HEK293 (cell line): Measurements from ENCODE around the gene NID1.

ENCODE experiments used
- CTCF ChIA-PET: fragments of 350-600 bp; formaldehyde crosslinking; extraction: SDS; loops from one replicate; lab custom pipeline; 2021; ENCODE audit warnings: antibody characterized with exemption; lab: Yijun Ruan, JAX
- POLR2A ChIA-PET: fragments of 300-600 bp; formaldehyde crosslinking; extraction: SDS; loops from one replicate; lab custom pipeline; 2020; ENCODE audit warnings: antibody characterized with exemption, inconsistent platforms; lab: Yijun Ruan, JAX
- H3K27ac ChIP-seq: fragments of 200-500 bp; sonication (Bioruptor generic); 2 replicates; pipeline ENCODE4 v1.5.1; 2014; ENCODE audit warnings: low read depth, low read length, control low read depth, inconsistent platforms; ENCODE audit errors: extremely low read depth
- H3K36me3 ChIP-seq, 2 experiments: fragments of 200-500 bp in 1 of 2; sonication (Bioruptor generic) in 1 of 2; 1 replicate in 1 of 2; 2 replicates in 1 of 2; pipeline ENCODE4 v1.5.1; 2014 to 2017; ENCODE audit warnings: inconsistent platforms in 2 of 2, low read length in 2 of 2; ENCODE audit not compliant: control insufficient read depth in 2 of 2, insufficient read depth in 1 of 2
- H3K4me1 ChIP-seq: fragments of 200-500 bp; sonication (Bioruptor generic); 2 replicates; pipeline ENCODE4 v1.5.1; 2014; ENCODE audit warnings: mild to moderate bottlenecking, low read length, inconsistent platforms; ENCODE audit not compliant: control insufficient read depth, insufficient read depth
- H3K4me3 ChIP-seq: 2 replicates; pipeline ENCODE4 v1.5.1; 2011; ENCODE audit warnings: low read depth, mild to moderate bottlenecking, control low read depth, low read length, moderate library complexity
- H3K9me3 ChIP-seq: fragments of 200-500 bp; sonication (Bioruptor generic); 2 replicates; pipeline ENCODE4 v1.5.1; 2014; ENCODE audit warnings: low read depth, low read length, inconsistent platforms; ENCODE audit not compliant: control insufficient read depth, insufficient read depth
- CTCF ChIP-seq: fragments of 450-650 bp; formaldehyde crosslinking; IDR thresholded peaks from 2 replicates; pipeline ENCODE4 v1.5.1; 2016; ENCODE audit warnings: missing biosample characterization, missing genetic modification characterization
- MZF1 ChIP-seq: fragments of 450-650 bp; formaldehyde crosslinking; IDR thresholded peaks from 2 replicates; pipeline ENCODE4 v1.5.1; 2017; ENCODE audit warnings: missing biosample characterization, missing genetic modification characterization, borderline replicate concordance
- OSR2 ChIP-seq: fragments of 450-650 bp; formaldehyde crosslinking; IDR thresholded peaks from 2 replicates; pipeline ENCODE4 v1.5.1; 2016; ENCODE audit warnings: missing biosample characterization, missing genetic modification characterization
- WT1 ChIP-seq: fragments of 450-650 bp; formaldehyde crosslinking; IDR thresholded peaks from 2 replicates; pipeline ENCODE4 v1.5.1; 2016; ENCODE audit warnings: missing biosample characterization, missing genetic modification characterization
- ZBTB1 ChIP-seq: fragments of 450-650 bp; formaldehyde crosslinking; IDR thresholded peaks from 2 replicates; pipeline ENCODE4 v1.5.1; 2016; ENCODE audit warnings: missing biosample characterization, missing genetic modification characterization
- ZBTB48 ChIP-seq: fragments of 450-650 bp; formaldehyde crosslinking; IDR thresholded peaks from 2 replicates; pipeline ENCODE4 v1.5.1; 2016; ENCODE audit warnings: missing biosample characterization, missing genetic modification characterization
- ZBTB49 ChIP-seq: fragments of 450-650 bp; formaldehyde crosslinking; IDR thresholded peaks from 2 replicates; pipeline ENCODE4 v1.5.1; 2016; ENCODE audit warnings: missing biosample characterization, missing genetic modification characterization, low read depth
- ZFP3 ChIP-seq: fragments of 450-650 bp; formaldehyde crosslinking; IDR thresholded peaks from 2 replicates; pipeline ENCODE4 v1.5.1; 2016; ENCODE audit warnings: low read depth, missing biosample characterization, missing genetic modification characterization
- ZFP41 ChIP-seq: fragments of 450-650 bp; formaldehyde crosslinking; IDR thresholded peaks from 2 replicates; pipeline ENCODE4 v1.5.1; 2016; ENCODE audit warnings: missing biosample characterization, missing genetic modification characterization, borderline replicate concordance
- ZNF155 ChIP-seq: fragments of 450-650 bp; formaldehyde crosslinking; IDR thresholded peaks from 2 replicates; pipeline ENCODE4 v1.5.1; 2016; ENCODE audit warnings: missing biosample characterization, missing genetic modification characterization
- ZNF2 ChIP-seq: fragments of 450-650 bp; formaldehyde crosslinking; IDR thresholded peaks from 2 replicates; pipeline ENCODE4 v1.5.1; 2016; ENCODE audit warnings: missing biosample characterization, missing genetic modification characterization
- ZNF239 ChIP-seq: fragments of 450-650 bp; formaldehyde crosslinking; IDR thresholded peaks from 2 replicates; pipeline ENCODE4 v1.5.1; 2016; ENCODE audit warnings: missing biosample characterization, missing genetic modification characterization
- ZNF302 ChIP-seq: fragments of 450-650 bp; formaldehyde crosslinking; IDR thresholded peaks from 2 replicates; pipeline ENCODE4 v1.5.1; 2016; ENCODE audit warnings: missing biosample characterization, missing genetic modification characterization, low read depth
- ZNF354C ChIP-seq: fragments of 450-650 bp; formaldehyde crosslinking; IDR thresholded peaks from 2 replicates; pipeline ENCODE4 v1.5.1; 2016; ENCODE audit warnings: missing biosample characterization, missing genetic modification characterization, low read depth, borderline replicate concordance
- ZNF362 ChIP-seq: fragments of 450-650 bp; formaldehyde crosslinking; IDR thresholded peaks from 2 replicates; pipeline ENCODE4 v1.5.1; 2016; ENCODE audit warnings: missing biosample characterization, missing genetic modification characterization
- ZNF366 ChIP-seq: fragments of 450-650 bp; formaldehyde crosslinking; conservative IDR thresholded peaks from 2 replicates; pipeline ENCODE4 v1.5.1; 2016; ENCODE audit warnings: missing biosample characterization, missing genetic modification characterization
- ZNF394 ChIP-seq: fragments of 450-650 bp; formaldehyde crosslinking; IDR thresholded peaks from 2 replicates; pipeline ENCODE4 v1.5.1; 2016; ENCODE audit warnings: missing biosample characterization, missing genetic modification characterization, mild to moderate bottlenecking, moderate library complexity, borderline replicate concordance
- ZNF510 ChIP-seq: fragments of 450-650 bp; formaldehyde crosslinking; IDR thresholded peaks from 2 replicates; pipeline ENCODE4 v1.5.1; 2018; ENCODE audit warnings: mild to moderate bottlenecking, missing genetic modification characterization, missing biosample characterization; ENCODE audit not compliant: insufficient replicate concordance
- ZNF529 ChIP-seq: fragments of 450-650 bp; formaldehyde crosslinking; IDR thresholded peaks from 2 replicates; pipeline ENCODE4 v1.5.1; 2017; ENCODE audit warnings: missing genetic modification characterization, missing biosample characterization; ENCODE audit not compliant: insufficient replicate concordance
- ZNF530 ChIP-seq: fragments of 450-650 bp; formaldehyde crosslinking; IDR thresholded peaks from 2 replicates; pipeline ENCODE4 v1.5.1; 2016; ENCODE audit warnings: low read depth, missing biosample characterization, missing genetic modification characterization
- ZNF555 ChIP-seq: fragments of 450-650 bp; formaldehyde crosslinking; conservative IDR thresholded peaks from 2 replicates; pipeline ENCODE4 v1.5.1; 2017; ENCODE audit warnings: missing biosample characterization, mild to moderate bottlenecking, missing genetic modification characterization, inconsistent platforms
- ZNF600 ChIP-seq: fragments of 450-650 bp; formaldehyde crosslinking; IDR thresholded peaks from 2 replicates; pipeline ENCODE4 v1.5.1; 2016; ENCODE audit warnings: missing biosample characterization, missing genetic modification characterization
- ZNF626 ChIP-seq: fragments of 450-650 bp; sonication (Bioruptor Pico); formaldehyde crosslinking; IDR thresholded peaks from 2 replicates; pipeline ENCODE4 v1.5.1; 2018; ENCODE audit warnings: missing biosample characterization, missing genetic modification characterization, inconsistent platforms
- ZNF692 ChIP-seq: fragments of 450-650 bp; formaldehyde crosslinking; IDR thresholded peaks from 2 replicates; pipeline ENCODE4 v1.5.1; 2016; ENCODE audit warnings: missing biosample characterization, missing genetic modification characterization
- ZNF830 ChIP-seq: fragments of 450-650 bp; IDR thresholded peaks from 2 replicates; pipeline ENCODE4 v1.5.0; 2018; ENCODE audit warnings: missing biosample characterization, missing genetic modification characterization, low read depth, mild to moderate bottlenecking, moderate library complexity
- TF ChIP-seq, protein P1 (sequence below): fragments of 450-650 bp; formaldehyde crosslinking; IDR thresholded peaks from 2 replicates; pipeline ENCODE4 v1.5.1; 2016; ENCODE audit warnings: missing biosample characterization, missing genetic modification characterization
- TF ChIP-seq, protein P2 (sequence below): fragments of 450-650 bp; formaldehyde crosslinking; IDR thresholded peaks from 2 replicates; pipeline ENCODE4 v1.5.1; 2016; ENCODE audit warnings: missing biosample characterization, missing genetic modification characterization

The NID1 gene

GRCh38 chr1:236083650-236084385 lies 18.9 kb upstream of the NID1 start:
- Histone ChIP-seq H3K36me3 (no peaks in the 10 kb centered on the region), H3K9me3 (no peaks in the 10 kb centered on the region), H3K4me3 (no peak overlapping the region), H3K27ac (no peak overlapping the region), H3K4me1 (no peaks in the 10 kb centered on the region)
- ChIA-PET CTCF (no interaction called here), POLR2A (no interaction called here)
- TF ChIP-seq ZNF600 (tag by site-specific recombination) (0 out of 2 replicates have a peak, but pooled peaks have one; percentile 35), ZNF155 (tag by site-specific recombination) (no peak), ZNF626 (no peak), ZNF362 (tag by site-specific recombination) (no peak), ZNF530 (tag by site-specific recombination) (no peak), ZFP41 (tag by site-specific recombination) (no peak), ZNF302 (tag by site-specific recombination) (no peak), ZNF555 (tag by site-specific recombination) (no peak), ZNF394 (tag by site-specific recombination) (no peak), ZNF366 (tag by site-specific recombination) (0 out of 2 replicates have a peak, but pooled peaks have one; percentile 50), ZFP3 (tag by site-specific recombination) (no peak), ZBTB48 (tag by site-specific recombination) (no peak), ZNF2 (tag by site-specific recombination) (no peak), ZNF510 (no peak), ZNF830 (no peak), ZNF529 (no peak), ZNF692 (tag by site-specific recombination) (no peak), CTCF (tag by site-specific recombination) (no peak), ZBTB1 (tag by site-specific recombination) (no peak), ZNF239 (tag by site-specific recombination) (no peak), MZF1 (tag by site-specific recombination) (no peak), ZBTB49 (tag by site-specific recombination) (no peak), WT1 (0 out of 2 replicates have a peak, but pooled peaks have one; percentile 12), ZNF354C (tag by site-specific recombination) (no peak), OSR2 (tag by site-specific recombination) (no peak)
- TF ChIP-seq, protein P1, sequence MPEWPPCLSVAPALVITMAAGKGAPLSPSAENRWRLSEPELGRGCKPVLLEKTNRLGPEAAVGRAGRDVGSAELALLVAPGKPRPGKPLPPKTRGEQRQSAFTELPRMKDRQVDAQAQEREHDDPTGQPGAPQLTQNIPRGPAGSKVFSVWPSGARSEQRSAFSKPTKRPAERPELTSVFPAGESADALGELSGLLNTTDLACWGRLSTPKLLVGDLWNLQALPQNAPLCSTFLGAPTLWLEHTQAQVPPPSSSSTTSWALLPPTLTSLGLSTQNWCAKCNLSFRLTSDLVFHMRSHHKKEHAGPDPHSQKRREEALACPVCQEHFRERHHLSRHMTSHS (tag by site-specific recombination) = no peak
- TF ChIP-seq, protein P2, sequence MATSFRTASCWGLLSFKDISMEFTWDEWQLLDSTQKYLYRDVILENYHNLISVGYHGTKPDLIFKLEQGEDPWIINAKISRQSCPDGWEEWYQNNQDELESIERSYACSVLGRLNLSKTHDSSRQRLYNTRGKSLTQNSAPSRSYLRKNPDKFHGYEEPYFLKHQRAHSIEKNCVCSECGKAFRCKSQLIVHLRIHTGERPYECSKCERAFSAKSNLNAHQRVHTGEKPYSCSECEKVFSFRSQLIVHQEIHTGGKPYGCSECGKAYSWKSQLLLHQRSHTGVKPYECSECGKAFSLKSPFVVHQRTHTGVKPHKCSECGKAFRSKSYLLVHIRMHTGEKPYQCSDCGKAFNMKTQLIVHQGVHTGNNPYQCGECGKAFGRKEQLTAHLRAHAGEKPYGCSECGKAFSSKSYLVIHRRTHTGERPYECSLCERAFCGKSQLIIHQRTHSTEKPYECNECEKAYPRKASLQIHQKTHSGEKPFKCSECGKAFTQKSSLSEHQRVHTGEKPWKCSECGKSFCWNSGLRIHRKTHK (tag by site-specific recombination) = no peak
